Measurements from ENCODE around the gene MRNIP.

The MRNIP gene

DNA sequence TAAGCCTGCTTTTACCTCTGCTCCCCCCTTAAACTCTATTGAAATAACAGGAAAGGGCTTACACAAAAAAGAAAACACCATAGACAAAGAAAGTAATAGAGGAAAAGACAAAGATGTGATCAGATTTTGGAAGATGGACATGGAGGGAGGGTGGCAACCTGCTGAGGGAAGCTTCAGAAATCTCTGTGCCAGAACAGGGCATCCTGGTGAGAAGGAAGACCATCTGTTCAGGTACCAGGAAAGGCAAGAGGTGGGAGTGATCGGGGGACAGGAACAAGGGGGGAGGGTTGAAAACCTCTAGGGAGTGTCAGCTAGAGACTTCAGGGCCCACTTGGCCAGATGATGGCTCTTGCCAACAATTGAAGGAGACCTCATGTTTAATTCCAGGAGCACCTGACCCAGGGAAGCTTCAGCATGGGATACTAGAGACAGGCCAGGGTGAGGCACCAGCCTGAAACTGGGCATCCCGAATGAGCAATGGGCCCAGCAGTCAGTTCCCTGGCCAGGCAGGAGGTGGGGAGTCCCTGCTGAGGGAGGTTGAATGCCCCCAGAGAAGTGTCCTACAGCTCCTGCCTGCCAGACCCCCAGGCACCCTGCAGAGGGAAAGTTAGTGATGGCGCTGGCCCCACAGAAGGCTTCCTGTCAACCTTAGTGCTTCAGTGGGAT, 29.7 kb downstream of the MRNIP start:
- TF ChIP-seq TOX (CRISPR knock-in tag; IDR thresholded peaks at IDR 0.05; ENCODE audit: borderline replicate concordance) (no peak), BACH2 (CRISPR knock-in tag; IDR thresholded peaks at IDR 0.05; ENCODE audit: borderline replicate concordance) (no peak), TCF4 (CRISPR knock-in tag; IDR thresholded peaks at IDR 0.05; ENCODE audit: borderline replicate concordance) (no peak), ZNF8 (CRISPR knock-in tag; IDR thresholded peaks at IDR 0.05) (no peak), ESRRG (CRISPR knock-in tag; IDR thresholded peaks at IDR 0.05) (no peak), CSRNP3 (CRISPR knock-in tag; IDR thresholded peaks at IDR 0.05) (no peak), POU6F1 (CRISPR knock-in tag; IDR thresholded peaks at IDR 0.05; ENCODE audit: borderline replicate concordance, low read depth) (no peak), CREB5 (CRISPR knock-in tag; IDR thresholded peaks at IDR 0.05; ENCODE audit: low read depth) (no peak), ZNF565 (CRISPR knock-in tag; conservative IDR thresholded peaks at IDR 0.05; ENCODE audit: low read depth) (no peak), OSR1 (CRISPR knock-in tag; IDR thresholded peaks at IDR 0.05) (no peak), ZFP30 (CRISPR knock-in tag; IDR thresholded peaks at IDR 0.05) (no peak), ZFP3 (CRISPR knock-in tag; IDR thresholded peaks at IDR 0.05) (no peak), ZNF70 (CRISPR knock-in tag; IDR thresholded peaks at IDR 0.05) (no peak)
- TF ChIP-seq, protein P1, sequence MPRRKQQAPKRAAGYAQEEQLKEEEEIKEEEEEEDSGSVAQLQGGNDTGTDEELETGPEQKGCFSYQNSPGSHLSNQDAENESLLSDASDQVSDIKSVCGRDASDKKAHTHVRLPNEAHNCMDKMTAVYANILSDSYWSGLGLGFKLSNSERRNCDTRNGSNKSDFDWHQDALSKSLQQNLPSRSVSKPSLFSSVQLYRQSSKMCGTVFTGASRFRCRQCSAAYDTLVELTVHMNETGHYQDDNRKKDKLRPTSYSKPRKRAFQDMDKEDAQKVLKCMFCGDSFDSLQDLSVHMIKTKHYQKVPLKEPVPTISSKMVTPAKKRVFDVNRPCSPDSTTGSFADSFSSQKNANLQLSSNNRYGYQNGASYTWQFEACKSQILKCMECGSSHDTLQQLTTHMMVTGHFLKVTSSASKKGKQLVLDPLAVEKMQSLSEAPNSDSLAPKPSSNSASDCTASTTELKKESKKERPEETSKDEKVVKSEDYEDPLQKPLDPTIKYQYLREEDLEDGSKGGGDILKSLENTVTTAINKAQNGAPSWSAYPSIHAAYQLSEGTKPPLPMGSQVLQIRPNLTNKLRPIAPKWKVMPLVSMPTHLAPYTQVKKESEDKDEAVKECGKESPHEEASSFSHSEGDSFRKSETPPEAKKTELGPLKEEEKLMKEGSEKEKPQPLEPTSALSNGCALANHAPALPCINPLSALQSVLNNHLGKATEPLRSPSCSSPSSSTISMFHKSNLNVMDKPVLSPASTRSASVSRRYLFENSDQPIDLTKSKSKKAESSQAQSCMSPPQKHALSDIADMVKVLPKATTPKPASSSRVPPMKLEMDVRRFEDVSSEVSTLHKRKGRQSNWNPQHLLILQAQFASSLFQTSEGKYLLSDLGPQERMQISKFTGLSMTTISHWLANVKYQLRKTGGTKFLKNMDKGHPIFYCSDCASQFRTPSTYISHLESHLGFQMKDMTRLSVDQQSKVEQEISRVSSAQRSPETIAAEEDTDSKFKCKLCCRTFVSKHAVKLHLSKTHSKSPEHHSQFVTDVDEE (CRISPR knock-in tag; IDR thresholded peaks at IDR 0.05): no peak
- no peak for ATAC-seq

DNA sequence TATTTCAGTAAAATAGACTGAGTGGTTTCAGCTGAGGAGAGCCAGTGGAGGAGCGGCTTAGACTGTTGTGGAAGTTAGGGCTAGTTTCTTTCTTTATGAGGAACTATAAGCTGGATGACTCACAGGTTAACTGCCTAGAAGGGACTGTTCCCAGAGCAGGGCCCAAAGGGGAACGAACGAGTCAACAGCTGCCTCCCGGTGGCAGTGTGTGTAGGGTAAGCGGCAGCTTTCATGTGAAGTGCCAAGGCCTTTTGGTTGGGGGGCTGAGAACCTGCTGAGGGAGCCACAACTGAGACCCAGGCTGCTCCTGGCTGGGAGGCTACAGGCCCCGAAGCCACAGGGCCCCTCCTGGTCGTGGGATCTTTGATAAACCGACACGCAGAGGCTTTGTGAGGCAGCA, 30.9 kb downstream of the MRNIP start:
- ATAC-seq: peak; percentile 12
- no peak for TF ChIP-seq TOX (CRISPR knock-in tag; IDR thresholded peaks at IDR 0.05; ENCODE audit: borderline replicate concordance)
- no peak for TF ChIP-seq ARNTL (CRISPR knock-in tag; IDR thresholded peaks at IDR 0.05; ENCODE audit: borderline replicate concordance, low read depth)
- TF ChIP-seq POU6F1 (CRISPR knock-in tag; IDR thresholded peaks at IDR 0.05; ENCODE audit: borderline replicate concordance, low read depth): no peak
- no peak; the same call in 1 of the 2 replicates for TF ChIP-seq CREB5 (CRISPR knock-in tag; IDR thresholded peaks at IDR 0.05; ENCODE audit: low read depth)
- no peak for TF ChIP-seq SNAI2 (CRISPR knock-in tag; IDR thresholded peaks at IDR 0.05)

- ATAC-seq: no peak
- TF ChIP-seq CREB5 (CRISPR knock-in tag; IDR thresholded peaks at IDR 0.05; ENCODE audit: low read depth) (no peak), CSDC2 (CRISPR knock-in tag; IDR thresholded peaks at IDR 0.05) (no peak), RARB (CRISPR knock-in tag; IDR thresholded peaks at IDR 0.05) (no peak), ZNF8 (CRISPR knock-in tag; IDR thresholded peaks at IDR 0.05) (no peak), ZC3H10 (CRISPR knock-in tag; IDR thresholded peaks at IDR 0.05) (no peak)
- TF ChIP-seq, protein P2, sequence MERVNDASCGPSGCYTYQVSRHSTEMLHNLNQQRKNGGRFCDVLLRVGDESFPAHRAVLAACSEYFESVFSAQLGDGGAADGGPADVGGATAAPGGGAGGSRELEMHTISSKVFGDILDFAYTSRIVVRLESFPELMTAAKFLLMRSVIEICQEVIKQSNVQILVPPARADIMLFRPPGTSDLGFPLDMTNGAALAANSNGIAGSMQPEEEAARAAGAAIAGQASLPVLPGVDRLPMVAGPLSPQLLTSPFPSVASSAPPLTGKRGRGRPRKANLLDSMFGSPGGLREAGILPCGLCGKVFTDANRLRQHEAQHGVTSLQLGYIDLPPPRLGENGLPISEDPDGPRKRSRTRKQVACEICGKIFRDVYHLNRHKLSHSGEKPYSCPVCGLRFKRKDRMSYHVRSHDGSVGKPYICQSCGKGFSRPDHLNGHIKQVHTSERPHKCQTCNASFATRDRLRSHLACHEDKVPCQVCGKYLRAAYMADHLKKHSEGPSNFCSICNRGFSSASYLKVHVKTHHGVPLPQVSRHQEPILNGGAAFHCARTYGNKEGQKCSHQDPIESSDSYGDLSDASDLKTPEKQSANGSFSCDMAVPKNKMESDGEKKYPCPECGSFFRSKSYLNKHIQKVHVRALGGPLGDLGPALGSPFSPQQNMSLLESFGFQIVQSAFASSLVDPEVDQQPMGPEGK (CRISPR knock-in tag; IDR thresholded peaks at IDR 0.05; ENCODE audit: borderline replicate concordance): no peak; the same call in 1 of the 2 replicates
- TF ChIP-seq, protein P1 (CRISPR knock-in tag; IDR thresholded peaks at IDR 0.05): no peak
These were observed 32.9 kb downstream of the MRNIP start for GRCh38 chr5:179825655-179826182.
